ENCODE results near the gene NACAD.

The NACAD gene

GRCh38 chr7:45077579-45077978, 11.2 kb downstream of the NACAD start:
- TF ChIP-seq CTCF (IDR thresholded peaks at IDR 0.05; ENCODE audit: borderline replicate concordance, insufficient read depth, low read depth, low read length), result no peak
- no peak overlapping the region for H3K4me3 ChIP-seq (ENCODE audit: low read depth, low read length)

GRCh38 chr7:45076946-45077345, 11.8 kb downstream of the NACAD start:
- no peak for TF ChIP-seq CTCF (IDR thresholded peaks at IDR 0.05; ENCODE audit: borderline replicate concordance, insufficient read depth, low read depth, low read length)

GRCh38 chr7:45075871-45076796, 12.6 kb downstream of the NACAD start:
- no peak for TF ChIP-seq CTCF (IDR thresholded peaks at IDR 0.05; ENCODE audit: borderline replicate concordance, insufficient read depth, low read depth, low read length)
- H3K4me3 ChIP-seq (ENCODE audit: low read depth, low read length), result no peak overlapping the region

More at GRCh38 chr7:45076946-45077345, 11.8 kb downstream of the NACAD start:
- no peak overlapping the region for H3K4me3 ChIP-seq (ENCODE audit: low read depth, low read length)

GRCh38 chr7:45075355-45075644, 13.5 kb downstream of the NACAD start:
- TF ChIP-seq CTCF (IDR thresholded peaks at IDR 0.05; ENCODE audit: borderline replicate concordance, insufficient read depth, low read depth, low read length), result no peak
- H3K4me3 ChIP-seq (ENCODE audit: low read depth, low read length), result no peak overlapping the region

- no peak for TF ChIP-seq CTCF (IDR thresholded peaks at IDR 0.05; ENCODE audit: borderline replicate concordance, insufficient read depth, low read depth, low read length)
- no peak overlapping the region for H3K4me3 ChIP-seq (ENCODE audit: low read depth, low read length)
Observed at GRCh38 chr7:45074528-45075354, 14.0 kb downstream of the NACAD start.

GRCh38 chr7:45073786-45074527, 14.8 kb downstream of the NACAD start:
- no peak for TF ChIP-seq CTCF (IDR thresholded peaks at IDR 0.05; ENCODE audit: borderline replicate concordance, insufficient read depth, low read depth, low read length)

More at GRCh38 chr7:45073786-45074527, 14.8 kb downstream of the NACAD start:
- no peak overlapping the region for H3K4me3 ChIP-seq (ENCODE audit: low read depth, low read length)

All from GM12875 (cell line).